HS-27A (cell line): Measurements from ENCODE around the gene INHBC.

Source experiments
- DNase-seq: peaks from one replicate; pipeline ENCODE4 v3.0.0-alpha.2; 2012; ENCODE audit warnings: low read depth, missing footprints

Gene INHBC

GRCh38 chr12:57454566-57455373, 20.2 kb downstream of the INHBC start, which contains the start of gene INHBE:
Gene INHBE (plus strand): TSS chr12:57455307. CDS start chr12:57455537, 230 bp downstream.
- peak; percentile 66 for DNase-seq

- DNase-seq: no peak
Measured at GRCh38 chr12:57455374-57456144, 21.0 kb downstream of the INHBC start.

- no peak for DNase-seq
Measured at GRCh38 chr12:57456145-57456700, 21.6 kb downstream of the INHBC start.

DNA sequence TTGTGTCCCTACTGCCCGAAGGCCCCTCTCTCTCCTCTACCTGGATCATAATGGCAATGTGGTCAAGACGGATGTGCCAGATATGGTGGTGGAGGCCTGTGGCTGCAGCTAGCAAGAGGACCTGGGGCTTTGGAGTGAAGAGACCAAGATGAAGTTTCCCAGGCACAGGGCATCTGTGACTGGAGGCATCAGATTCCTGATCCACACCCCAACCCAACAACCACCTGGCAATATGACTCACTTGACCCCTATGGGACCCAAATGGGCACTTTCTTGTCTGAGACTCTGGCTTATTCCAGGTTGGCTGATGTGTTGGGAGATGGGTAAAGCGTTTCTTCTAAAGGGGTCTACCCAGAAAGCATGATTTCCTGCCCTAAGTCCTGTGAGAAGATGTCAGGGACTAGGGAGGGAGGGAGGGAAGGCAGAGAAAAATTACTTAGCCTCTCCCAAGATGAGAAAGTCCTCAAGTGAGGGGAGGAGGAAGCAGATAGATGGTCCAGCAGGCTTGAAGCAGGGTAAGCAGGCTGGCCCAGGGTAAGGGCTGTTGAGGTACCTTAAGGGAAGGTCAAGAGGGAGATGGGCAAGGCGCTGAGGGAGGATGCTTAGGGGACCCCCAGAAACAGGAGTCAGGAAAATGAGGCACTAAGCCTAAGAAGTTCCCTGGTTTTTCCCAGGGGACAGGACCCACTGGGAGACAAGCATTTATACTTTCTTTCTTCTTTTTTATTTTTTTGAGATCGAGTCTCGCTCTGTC, 22.3 kb downstream of the INHBC start:
- DNase-seq: no peak

GRCh38 chr12:57458665-57459054, 24.1 kb downstream of the INHBC start:
- DNase-seq: no peak

DNA sequence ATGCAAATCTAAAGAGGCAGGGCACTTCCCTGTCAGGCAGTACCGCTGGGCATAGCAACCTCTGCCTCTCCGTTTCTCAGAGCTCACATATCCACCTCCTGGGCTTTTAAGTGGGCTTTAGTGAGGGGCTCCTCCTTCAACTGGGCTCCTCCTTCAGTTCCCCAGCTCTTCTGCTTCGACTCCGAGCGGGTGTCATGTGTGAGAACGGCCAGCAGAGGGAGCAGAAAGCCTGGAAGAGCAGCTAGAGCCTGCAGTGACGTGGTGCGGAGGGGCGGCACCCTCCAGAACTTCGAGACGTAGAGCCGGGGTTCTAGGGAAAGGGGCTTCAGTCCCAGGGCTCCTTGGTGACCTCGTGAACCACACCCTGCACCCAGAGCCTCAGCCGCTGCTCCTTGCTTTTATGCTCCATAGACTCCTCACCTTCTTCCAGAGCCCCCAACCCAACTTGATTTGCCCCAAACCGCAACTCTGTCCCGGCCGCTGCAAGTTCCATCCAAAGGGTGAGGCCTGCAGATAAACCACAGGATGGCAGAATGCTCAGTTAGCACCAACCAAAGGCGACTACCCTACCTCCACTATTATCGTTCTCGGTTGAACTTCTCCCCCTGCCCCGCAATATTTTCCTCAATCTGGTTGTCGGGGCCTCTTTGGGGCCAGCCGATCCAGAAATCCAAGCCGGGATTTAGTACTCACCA, 24.6 kb downstream of the INHBC start:
- peak; percentile 90 for DNase-seq

- no peak for DNase-seq
Measured at GRCh38 chr12:57459750-57460467, 25.3 kb downstream of the INHBC start, which contains the start of gene GLI1. Gene GLI1 (plus strand): TSS chr12:57459785. CDS start chr12:57463692, 3,907 bp downstream.

DNA sequence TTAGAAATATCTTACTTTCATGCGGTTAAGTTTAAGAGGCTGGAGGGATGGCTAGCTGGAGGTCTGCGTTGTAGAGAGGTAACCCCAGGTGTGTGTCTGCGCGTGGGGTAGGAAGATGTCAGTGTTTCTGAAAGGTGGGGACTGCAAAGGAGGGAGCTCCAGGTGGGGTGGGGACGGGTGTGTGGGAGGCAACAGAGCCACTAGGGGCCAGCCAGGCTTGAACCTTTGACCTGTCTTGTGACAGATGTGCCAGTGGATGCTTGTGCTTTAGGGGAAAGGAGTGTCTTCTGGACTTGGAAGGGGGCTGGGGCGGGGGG, 25.8 kb downstream of the INHBC start:
- DNase-seq: no peak

DNA sequence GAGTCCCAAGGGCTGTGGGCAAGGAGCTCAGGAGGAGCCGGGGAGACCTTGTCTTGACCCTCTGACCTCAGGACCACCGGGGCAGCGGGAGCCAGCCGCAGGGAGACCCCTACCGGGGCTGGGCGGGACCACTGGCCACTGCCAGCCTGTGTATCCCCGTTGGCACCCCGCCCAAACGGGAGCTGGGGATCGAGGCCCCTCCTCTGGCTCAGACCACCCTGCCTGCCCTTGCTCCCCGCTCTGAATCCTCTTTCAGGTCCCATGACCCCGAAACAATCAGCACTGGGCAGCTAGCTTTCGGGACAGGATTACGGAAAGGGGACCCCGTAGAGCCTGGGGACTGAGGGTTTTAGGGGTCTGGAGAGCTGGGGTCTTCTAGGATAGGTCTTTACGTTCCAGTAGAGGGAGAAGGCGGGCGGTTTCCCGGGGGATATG, 26.3 kb downstream of the INHBC start:
- DNase-seq: no peak

DNA sequence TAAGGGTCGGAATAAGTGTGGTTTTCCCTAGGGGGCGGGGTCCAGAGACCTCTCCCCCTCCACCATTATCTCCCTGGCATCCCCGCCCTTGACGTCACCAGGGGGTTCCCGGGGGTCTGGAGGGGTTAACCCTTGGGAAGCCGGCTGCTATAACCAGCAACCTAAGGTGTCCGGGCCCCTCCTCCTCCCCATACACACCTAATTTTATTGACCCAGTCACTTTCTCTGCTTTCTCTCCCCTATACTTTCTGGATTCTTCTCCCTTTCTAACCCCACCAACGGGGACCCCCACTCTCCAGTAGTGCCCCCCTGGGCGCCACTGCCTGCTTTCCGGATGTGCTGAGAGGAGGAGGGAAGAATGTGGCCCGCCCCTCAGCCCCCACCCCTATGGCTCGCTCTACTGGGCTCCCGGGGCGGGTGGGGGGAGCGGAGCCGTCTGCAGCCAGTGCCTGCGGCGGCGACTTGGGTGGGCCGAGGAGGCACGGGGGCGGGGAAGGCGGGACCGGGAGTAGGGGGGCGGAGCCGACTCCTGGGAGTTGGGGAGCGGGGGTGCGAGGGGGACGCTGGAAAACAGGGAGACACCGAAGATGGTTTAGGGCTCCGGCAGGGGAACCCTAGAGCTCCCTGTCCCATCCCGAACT, 26.8 kb downstream of the INHBC start:
- DNase-seq: no peak

GRCh38 chr12:57461917-57462250, 27.3 kb downstream of the INHBC start:
- DNase-seq: no peak

DNA sequence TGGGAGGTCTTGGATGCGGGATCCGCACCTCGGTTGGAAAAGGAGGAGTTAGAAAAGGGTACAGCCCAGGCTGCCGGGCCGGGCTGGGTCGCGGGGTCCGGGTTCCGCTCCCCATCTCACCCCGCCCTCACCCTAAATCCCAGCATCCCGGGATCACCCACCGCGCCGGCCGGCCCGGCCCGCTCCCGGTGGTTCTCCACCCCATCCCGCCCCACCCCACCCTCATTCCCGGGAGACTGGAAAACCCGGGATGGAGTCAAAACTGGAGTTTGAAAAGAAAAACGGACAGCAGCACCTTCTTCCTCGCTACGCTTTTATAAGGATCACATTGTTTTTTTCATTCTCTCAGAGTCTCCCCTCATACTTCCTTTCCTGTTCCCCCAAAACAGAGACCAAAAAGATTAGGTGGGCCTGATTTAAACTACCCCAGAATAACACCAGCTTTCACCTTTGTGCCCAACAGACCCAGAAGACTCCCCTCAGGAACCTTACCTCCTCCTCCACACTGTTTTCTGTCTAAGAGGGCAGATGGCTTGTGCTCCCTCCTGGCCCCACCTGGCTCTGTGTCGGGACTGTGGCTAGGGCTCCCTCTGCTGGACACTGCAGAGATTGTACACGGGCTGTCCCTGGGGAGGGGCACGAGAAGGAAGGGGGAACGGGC, 27.8 kb downstream of the INHBC start:
- DNase-seq: peak; percentile 89

DNA sequence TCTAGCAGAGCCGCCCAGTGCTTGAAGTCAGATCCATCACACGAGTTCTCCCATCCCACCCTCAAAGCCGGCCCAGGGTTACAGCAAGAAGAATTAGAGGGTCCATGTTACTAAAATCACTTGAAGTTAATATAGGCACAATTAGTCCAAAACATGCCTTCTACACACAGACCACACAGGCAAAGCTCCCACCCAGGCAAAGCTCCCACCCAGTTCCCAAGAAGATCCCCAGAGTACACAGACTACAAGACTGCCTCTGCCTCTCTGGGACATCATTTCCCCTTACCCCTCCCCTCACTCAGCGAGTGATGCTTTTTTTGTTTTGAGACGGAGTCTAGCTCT, 28.3 kb downstream of the INHBC start:
- DNase-seq: no peak

DNA sequence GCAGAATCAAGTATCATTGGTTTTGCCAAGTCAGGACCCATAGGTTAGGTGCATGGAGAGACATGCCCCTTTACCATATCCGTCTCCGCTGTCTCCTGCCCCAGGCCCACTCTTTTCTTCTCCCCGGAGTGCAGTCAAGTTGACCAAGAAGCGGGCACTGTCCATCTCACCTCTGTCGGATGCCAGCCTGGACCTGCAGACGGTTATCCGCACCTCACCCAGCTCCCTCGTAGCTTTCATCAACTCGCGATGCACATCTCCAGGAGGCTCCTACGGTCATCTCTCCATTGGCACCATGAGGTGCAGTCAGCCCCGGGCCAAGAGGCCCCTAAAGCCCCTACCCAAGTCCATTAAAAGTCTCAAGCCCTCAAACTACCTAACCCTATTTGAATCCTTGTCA, 30.0 kb downstream of the INHBC start:
- DNase-seq: no peak

DNA sequence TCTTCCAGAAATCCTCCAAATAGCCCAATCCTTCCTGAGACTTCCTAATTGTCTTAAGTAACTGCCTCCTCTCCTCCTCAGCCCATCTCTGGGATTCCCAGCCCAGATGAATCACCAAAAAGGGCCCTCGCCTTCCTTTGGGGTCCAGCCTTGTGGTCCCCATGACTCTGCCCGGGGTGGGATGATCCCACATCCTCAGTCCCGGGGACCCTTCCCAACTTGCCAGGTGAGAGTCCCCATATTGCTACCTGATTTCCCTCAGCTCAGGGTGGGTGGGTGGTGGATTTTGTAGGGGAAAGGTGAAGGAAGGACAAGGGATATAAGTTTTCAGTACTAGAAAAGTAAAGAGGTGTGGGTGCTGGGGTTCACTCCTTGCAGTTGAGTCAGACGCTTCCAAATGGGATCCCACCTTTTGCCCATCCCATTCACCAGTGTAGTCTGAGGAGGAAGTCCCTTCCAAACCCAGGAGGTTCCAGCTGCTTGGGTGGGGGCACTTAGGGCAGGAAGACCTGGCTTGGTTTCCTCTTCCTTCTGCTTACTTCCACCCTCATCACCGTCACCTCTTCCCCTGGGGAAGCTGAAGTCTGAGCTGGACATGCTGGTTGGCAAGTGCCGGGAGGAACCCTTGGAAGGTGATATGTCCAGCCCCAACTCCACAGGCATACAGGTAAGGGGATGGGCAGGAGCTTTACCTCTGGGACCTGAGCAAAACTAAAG, 30.6 kb downstream of the INHBC start:
- DNase-seq: no peak

GRCh38 chr12:57465747-57466505, 31.3 kb downstream of the INHBC start:
- no peak for DNase-seq

GRCh38 chr12:57467212-57467874, 32.8 kb downstream of the INHBC start:
- DNase-seq: no peak

DNA sequence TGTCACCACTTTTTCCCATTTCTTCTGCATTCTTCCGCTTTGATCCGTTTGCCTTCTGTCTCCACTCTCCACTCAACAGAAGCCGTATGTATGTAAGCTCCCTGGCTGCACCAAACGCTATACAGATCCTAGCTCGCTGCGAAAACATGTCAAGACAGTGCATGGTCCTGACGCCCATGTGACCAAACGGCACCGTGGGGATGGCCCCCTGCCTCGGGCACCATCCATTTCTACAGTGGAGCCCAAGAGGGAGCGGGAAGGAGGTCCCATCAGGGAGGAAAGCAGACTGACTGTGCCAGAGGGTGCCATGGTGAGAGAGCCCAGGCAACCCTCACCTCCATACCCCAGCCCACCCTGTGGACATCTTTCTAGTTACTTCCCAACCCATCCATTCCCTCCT, 33.3 kb downstream of the INHBC start:
- DNase-seq: no peak
